Progenitor cell of endocrine pancreas (in vitro differentiated cells): ENCODE measurements around the gene NLRC4. TPM values are rescaled to one million over a fixed set of nuclear protein-coding genes. Genes with fewer than 3 reads are reported as not detected.

ENCODE experiments used
- total RNA-seq: library from RNA; stranded (reverse); gene quantifications from 2 replicates; pipeline ENCODE4 v1.2.1, GENCODE V29; 2021

The NLRC4 gene
- total RNA-seq, 1 donor from 2014 or later: not detected

Other genes with a start within 250 kb of the NLRC4 start
- 99.2 and 101 TPM in 2 replicates for gene DPY30, start 225.1 kb downstream of the NLRC4 start, total RNA-seq
- 36.0 and 36.8 TPM in 2 replicates for gene SPAST, start 201.3 kb downstream of the NLRC4 start, total RNA-seq
- 31.1 and 33.1 TPM in 2 replicates for gene SLC30A6, start 99.0 kb downstream of the NLRC4 start, total RNA-seq
- gene YIPF4, start 13.0 kb upstream of the NLRC4 start, total RNA-seq: 36.1 and 39.9 TPM in 2 replicates
- gene BIRC6, start 92.1 kb upstream of the NLRC4 start, total RNA-seq: 98.0 and 98.6 TPM in 2 replicates